ENCODE data around the gene GASK1A.
"Not testable (repeated sequence)": the region's sequence is repeated elsewhere in the genome, so short reads cannot be mapped to it uniquely, and the experiment has no call there.

The GASK1A gene

GRCh38 chr3:43059456-43059855, 80.3 kb downstream of the GASK1A start:
- ChIA-PET POLR2A (no interaction called here), CTCF (no interaction called here)
- TF ChIP-seq FOXA1 (IDR thresholded peaks at IDR 0.05) = no peak
- TF ChIP-seq HDGF (IDR thresholded peaks at IDR 0.05; ENCODE audit: borderline replicate concordance) = no peak
- no peak for TF ChIP-seq LEF1 (IDR thresholded peaks at IDR 0.05; ENCODE audit: borderline replicate concordance)
- no peak for TF ChIP-seq NFRKB (IDR thresholded peaks at IDR 0.05)
- TF ChIP-seq BHLHE40 (IDR thresholded peaks at IDR 0.05; ENCODE audit: borderline replicate concordance) = no peak
- no peak for TF ChIP-seq ARNT (IDR thresholded peaks at IDR 0.05)
- no peak for DNase-seq (ENCODE audit: extremely low spot score)

- ChIA-PET CTCF (no interaction called here), POLR2A (no interaction called here)
- no peak for DNase-seq (ENCODE audit: extremely low spot score)
- TF ChIP-seq CTBP1 (IDR thresholded peaks at IDR 0.05; ENCODE audit: borderline replicate concordance) (no peak), FOXK2 (IDR thresholded peaks at IDR 0.05) (no peak), SUZ12 (IDR thresholded peaks at IDR 0.05) (no peak), PKNOX1 (IDR thresholded peaks at IDR 0.05) (no peak), BHLHE40 (IDR thresholded peaks at IDR 0.05; ENCODE audit: borderline replicate concordance) (no peak), ELF4 (IDR thresholded peaks at IDR 0.05) (no peak), L3MBTL2 (conservative IDR thresholded peaks at IDR 0.05) (no peak), FOXM1 (IDR thresholded peaks at IDR 0.05; ENCODE audit: borderline replicate concordance) (no peak)
These were observed 82.2 kb downstream of the GASK1A start for GRCh38 chr3:43061101-43061895.

DNA sequence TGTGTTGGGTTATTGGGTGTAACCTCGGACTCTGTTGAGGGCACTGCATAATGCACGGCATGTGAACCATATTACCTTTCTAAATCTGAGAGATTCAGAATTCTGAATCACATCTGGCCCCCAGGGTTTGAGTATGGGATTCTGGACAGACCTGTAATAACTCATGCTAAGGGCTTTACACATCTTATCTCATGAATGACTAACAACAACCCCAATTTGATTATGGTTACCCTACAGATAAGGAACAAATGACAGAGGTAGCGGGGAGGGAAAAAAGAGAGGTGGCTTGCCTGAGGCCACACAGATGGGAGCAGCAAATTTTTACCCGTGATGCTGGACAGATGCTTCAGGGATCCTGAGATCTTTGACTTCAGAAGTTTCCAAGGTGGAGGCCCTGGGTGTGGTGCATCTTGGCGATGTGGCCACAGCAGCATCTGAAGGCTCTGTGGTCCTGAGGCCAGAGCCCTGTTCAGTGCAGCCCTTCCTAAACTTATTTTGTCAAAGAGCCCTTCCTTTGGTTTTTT, 83.0 kb downstream of the GASK1A start:
- TF ChIP-seq FOXM1 (IDR thresholded peaks at IDR 0.05; ENCODE audit: borderline replicate concordance) = no peak
- no peak for TF ChIP-seq FOXA1 (IDR thresholded peaks at IDR 0.05)
- TF ChIP-seq HDGF (IDR thresholded peaks at IDR 0.05; ENCODE audit: borderline replicate concordance) = no peak
- no peak for TF ChIP-seq ELF4 (IDR thresholded peaks at IDR 0.05)
- no peak for TF ChIP-seq ZNF384 (IDR thresholded peaks at IDR 0.05)
- no peak for TF ChIP-seq ARNT (IDR thresholded peaks at IDR 0.05)
- TF ChIP-seq LEF1 (IDR thresholded peaks at IDR 0.05; ENCODE audit: borderline replicate concordance) = no peak
- no peak for TF ChIP-seq CTBP1 (IDR thresholded peaks at IDR 0.05; ENCODE audit: borderline replicate concordance)
- TF ChIP-seq NFRKB (IDR thresholded peaks at IDR 0.05) = no peak
- no peak for TF ChIP-seq BHLHE40 (IDR thresholded peaks at IDR 0.05; ENCODE audit: borderline replicate concordance)
- TF ChIP-seq FOXK2 (IDR thresholded peaks at IDR 0.05) = no peak
- TF ChIP-seq PKNOX1 (IDR thresholded peaks at IDR 0.05) = no peak
- TF ChIP-seq TARDBP (IDR thresholded peaks at IDR 0.05) = no peak
- no peak for TF ChIP-seq SUZ12 (IDR thresholded peaks at IDR 0.05)
- no peak for TF ChIP-seq L3MBTL2 (conservative IDR thresholded peaks at IDR 0.05)
- TF ChIP-seq SP1 (IDR thresholded peaks at IDR 0.05) = no peak
- DNase-seq (ENCODE audit: extremely low spot score) = no peak
- ChIA-PET POLR2A (no interaction called here), CTCF (no interaction called here)

GRCh38 chr3:43062564-43063040, 83.5 kb downstream of the GASK1A start:
- CTCF ChIA-PET = no interaction called here
- TF ChIP-seq SP1 (IDR thresholded peaks at IDR 0.05) (no peak), ARNT (IDR thresholded peaks at IDR 0.05) (no peak), SUZ12 (IDR thresholded peaks at IDR 0.05) (no peak), L3MBTL2 (conservative IDR thresholded peaks at IDR 0.05) (no peak), HDGF (IDR thresholded peaks at IDR 0.05; ENCODE audit: borderline replicate concordance) (no peak), PKNOX1 (IDR thresholded peaks at IDR 0.05) (no peak), ELF4 (IDR thresholded peaks at IDR 0.05) (no peak), NFRKB (IDR thresholded peaks at IDR 0.05) (no peak), FOXA1 (IDR thresholded peaks at IDR 0.05) (no peak)
- no peak for DNase-seq (ENCODE audit: extremely low spot score)
- POLR2A ChIA-PET = no interaction called here

- TF ChIP-seq HDGF (IDR thresholded peaks at IDR 0.05; ENCODE audit: borderline replicate concordance) (no peak), TARDBP (IDR thresholded peaks at IDR 0.05) (no peak)
- ChIA-PET POLR2A (no interaction called here), CTCF (no interaction called here)
- no peak for DNase-seq (ENCODE audit: extremely low spot score)
These were observed 84.0 kb downstream of the GASK1A start for GRCh38 chr3:43063114-43063513.

DNA sequence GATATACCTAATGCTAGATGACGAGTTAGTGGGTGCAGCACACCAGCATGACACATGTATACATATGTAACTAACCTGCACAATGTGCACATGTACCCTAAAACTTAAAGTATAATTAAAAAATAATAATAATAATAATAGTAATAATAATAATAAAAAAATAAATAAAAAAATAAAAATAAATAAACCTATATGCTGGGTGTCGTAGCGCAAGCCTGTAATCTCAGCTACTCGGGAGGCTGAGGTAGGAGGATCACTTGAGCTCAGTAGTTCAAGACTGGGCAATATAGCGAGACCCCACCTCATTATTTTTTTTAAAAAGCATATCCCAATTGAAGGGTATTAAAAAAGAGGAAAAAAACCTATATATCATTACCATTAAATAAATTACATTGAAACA, 91.6 kb downstream of the GASK1A start:
- POLR2A ChIA-PET = not testable (repeated sequence)
- CTCF ChIA-PET = interaction anchor here (1.8 kb wide), 1 partner anchor 109 kb away, joined by 11 read pairs; no protein-coding TSS in a partner anchor

More for the DNA sequence above, 91.6 kb downstream of the GASK1A start:
- DNase-seq (ENCODE audit: extremely low spot score) = not testable (repeated sequence)

Measured in HEK293T (cell line).